GM21360 (cell line): Measurements from ENCODE around the gene MUSK.
"Not testable (repeated sequence)": the region's sequence is repeated elsewhere in the genome, so short reads cannot be mapped to it uniquely, and the experiment has no call there.

Experiments used
- ATAC-seq: cut with Tn5 transposase; IDR thresholded peaks from one replicate; pipeline ENCODE4 v1.9.1; 2021; ENCODE audit warnings: mild to moderate bottlenecking, moderate library complexity; ENCODE audit not compliant: unreplicated experiment

MUSK gene

GRCh38 chr9:110755179-110755578, 86.6 kb downstream of the MUSK start:
- ATAC-seq: no peak

GRCh38 chr9:110758201-110758600, 89.6 kb downstream of the MUSK start:
- no peak for ATAC-seq

- ATAC-seq: no peak
Observed at GRCh38 chr9:110762783-110763182, 94.2 kb downstream of the MUSK start.

GRCh38 chr9:110763568-110763967, 95.0 kb downstream of the MUSK start:
- no peak for ATAC-seq

- no peak for ATAC-seq
Observed at GRCh38 chr9:110764006-110764405, 95.4 kb downstream of the MUSK start.

- ATAC-seq: no peak
Observed at GRCh38 chr9:110765926-110766325, 97.3 kb downstream of the MUSK start.

- no peak for ATAC-seq
Observed at GRCh38 chr9:110767559-110768063, 99.0 kb downstream of the MUSK start.

GRCh38 chr9:110768886-110769285, 100.3 kb downstream of the MUSK start:
- ATAC-seq: no peak

GRCh38 chr9:110769667-110770066, 101.1 kb downstream of the MUSK start:
- no peak for ATAC-seq

GRCh38 chr9:110775724-110776123, 107.1 kb downstream of the MUSK start:
- ATAC-seq: no peak

- no peak for ATAC-seq
Observed at GRCh38 chr9:110776221-110776620, 107.6 kb downstream of the MUSK start.

GRCh38 chr9:110777196-110777875, 108.7 kb downstream of the MUSK start:
- no peak for ATAC-seq

GRCh38 chr9:110777876-110778215, 109.3 kb downstream of the MUSK start:
- no peak for ATAC-seq

- no peak for ATAC-seq
Observed at GRCh38 chr9:110782701-110783100, 114.1 kb downstream of the MUSK start.

- ATAC-seq: no peak
Observed at GRCh38 chr9:110784309-110784708, 115.7 kb downstream of the MUSK start.

GRCh38 chr9:110785166-110785565, 116.6 kb downstream of the MUSK start:
- no peak for ATAC-seq

GRCh38 chr9:110788396-110788795, 119.8 kb downstream of the MUSK start:
- not testable (repeated sequence) for ATAC-seq

GRCh38 chr9:110788871-110789270, 120.3 kb downstream of the MUSK start:
- ATAC-seq: no peak

GRCh38 chr9:110797611-110798010, 129.0 kb downstream of the MUSK start:
- no peak for ATAC-seq

- no peak for ATAC-seq
Observed at GRCh38 chr9:110799396-110799795, 130.8 kb downstream of the MUSK start.

GRCh38 chr9:110801426-110801825, 132.8 kb downstream of the MUSK start:
- no peak for ATAC-seq

- no peak for ATAC-seq
Observed at GRCh38 chr9:110802416-110803035, 133.9 kb downstream of the MUSK start.
